Measurements from ENCODE around the gene UVRAG. TPM values are rescaled to one million over a fixed set of nuclear protein-coding genes. Genes with fewer than 3 reads are reported as not detected.

UVRAG gene
- total RNA-seq, 4 donors from 2014 or later: 16.6 to 22.1 (median 19.3) TPM

GRCh38 chr11:76160856-76161255 lies 345.8 kb downstream of the UVRAG start:
- no peak overlapping the region for H3K4me3 ChIP-seq
- no peaks in the 10 kb centered on the region for H3K9me3 ChIP-seq
- DNase-seq (no peak), ATAC-seq (peak in 1 of 2 donors; percentile 11)
- H3K27me3 ChIP-seq: no peaks in the 10 kb centered on the region
- TF ChIP-seq POLR2A (IDR thresholded peaks at IDR 0.05): no peak
- intact Hi-C loops (cut with DNase I; ENCODE audit: low total_unique reads): no loop called here
- H3K36me3 ChIP-seq: no peaks in the 10 kb centered on the region
- in situ Hi-C loops (cut with MboI; ENCODE audit: low sequenced_read_pairs in 4 of 4): loop anchor here in 1 of 4 donors (25.0 kb wide), 1 partner anchor 374 kb away; no protein-coding TSS in a partner anchor
- peaks cover 7 to 16% of the 10 kb centered on the region in 2 donors for H3K4me1 ChIP-seq
- H3K27ac ChIP-seq: no peak overlapping the region

GRCh38 chr11:76161261-76161961 lies 346.4 kb downstream of the UVRAG start:
- ATAC-seq (peak; percentile 30 to 53), DNase-seq (no peak)
- Histone ChIP-seq H3K36me3 (no peaks in the 10 kb centered on the region), H3K27me3 (no peaks in the 10 kb centered on the region), H3K27ac (no peak overlapping the region), H3K4me1 (peaks cover 7 to 16% of the 10 kb centered on the region in 2 donors), H3K4me3 (peak overlapping the region; percentile 5 to 31 (median 24)), H3K9me3 (no peaks in the 10 kb centered on the region)
- intact Hi-C loops (cut with DNase I; ENCODE audit: low total_unique reads) (no loop called here), in situ Hi-C loops (cut with MboI; ENCODE audit: low sequenced_read_pairs in 4 of 4) (loop anchor here in 1 of 4 donors (25.0 kb wide), 1 partner anchor 374 kb away; no protein-coding TSS in a partner anchor)
- TF ChIP-seq POLR2A (IDR thresholded peaks at IDR 0.05) (no peak), CTCF (IDR thresholded peaks at IDR 0.05 in 4 of 5, conservative IDR thresholded peaks at IDR 0.05 in 1 of 5) (no peak)

- in situ Hi-C loops (cut with MboI; ENCODE audit: low sequenced_read_pairs in 4 of 4) (loop anchor here in 1 of 4 donors (25.0 kb wide), 1 partner anchor 375 kb away; no protein-coding TSS in a partner anchor), intact Hi-C loops (cut with DNase I; ENCODE audit: low total_unique reads) (no loop called here)
- H3K27ac ChIP-seq: no peak overlapping the region
- H3K4me1 ChIP-seq: peaks cover 7 to 16% of the 10 kb centered on the region in 2 donors
- H3K4me3 ChIP-seq: no peak overlapping the region
- H3K27me3 ChIP-seq: no peaks in the 10 kb centered on the region
- no peaks in the 10 kb centered on the region for H3K36me3 ChIP-seq
- DNase-seq (no peak), ATAC-seq (no peak)
- TF ChIP-seq CTCF (IDR thresholded peaks at IDR 0.05 in 4 of 5, conservative IDR thresholded peaks at IDR 0.05 in 1 of 5): no peak
- no peak for TF ChIP-seq POLR2A (IDR thresholded peaks at IDR 0.05)
- H3K9me3 ChIP-seq: no peaks in the 10 kb centered on the region
Measured at GRCh38 chr11:76162336-76163288, 347.6 kb downstream of the UVRAG start.

- in situ Hi-C loops (cut with MboI; ENCODE audit: low sequenced_read_pairs in 4 of 4): loop anchor here in 1 of 4 donors (25.0 kb wide), 1 partner anchor 376 kb away; no protein-coding TSS in a partner anchor
- Histone ChIP-seq H3K27me3 (no peaks in the 10 kb centered on the region), H3K4me3 (no peak overlapping the region), H3K36me3 (no peaks in the 10 kb centered on the region), H3K27ac (no peak overlapping the region), H3K4me1 (peaks cover 7 to 16% of the 10 kb centered on the region in 2 donors), H3K9me3 (no peaks in the 10 kb centered on the region)
- ATAC-seq (no peak), DNase-seq (no peak)
- intact Hi-C loops (cut with DNase I; ENCODE audit: low total_unique reads): no loop called here
- no peak for TF ChIP-seq CTCF (IDR thresholded peaks at IDR 0.05 in 4 of 5, conservative IDR thresholded peaks at IDR 0.05 in 1 of 5)
- no peak for TF ChIP-seq POLR2A (IDR thresholded peaks at IDR 0.05)
Measured at GRCh38 chr11:76163289-76163880, 348.4 kb downstream of the UVRAG start.

Data from gastrocnemius medialis (tissue), 4 donors.